RWPE2 (cell line): ENCODE measurements around the gene MAP3K13.
"Not testable (repeated sequence)": the region's sequence is repeated elsewhere in the genome, so short reads cannot be mapped to it uniquely, and the experiment has no call there.

ENCODE experiments used
- ATAC-seq: fragments of 200-7000 bp; cut with Tn5 transposase; 3 replicates; pipeline ENCODE4 v1.9.1; 2021; ENCODE audit warnings: low read depth
- DNase-seq: peaks from one replicate; pipeline ENCODE4 v3.0.0-alpha.2; 2020; ENCODE audit warnings: low spot score
- H3K27ac ChIP-seq: fragments of 450-650 bp; 2 replicates; pipeline ENCODE4 v1.5.1; 2017; ENCODE audit warnings: mild to moderate bottlenecking; ENCODE audit not compliant: poor library complexity, severe bottlenecking
- H3K27me3 ChIP-seq: fragments of 250-450 bp; sonication (Bioruptor Pico); 2 replicates; pipeline ENCODE4 v1.5.1; 2021; ENCODE audit warnings: mild to moderate bottlenecking, moderate library complexity; ENCODE audit not compliant: insufficient read depth, poor library complexity, severe bottlenecking
- H3K36me3 ChIP-seq: fragments of 250-450 bp; sonication (Bioruptor Pico); 2 replicates; pipeline ENCODE4 v1.5.1; 2020; ENCODE audit warnings: low read depth, mild to moderate bottlenecking, moderate library complexity
- H3K4me1 ChIP-seq: fragments of 250-450 bp; sonication (Bioruptor Pico); 2 replicates; pipeline ENCODE4 v1.5.1; 2021; ENCODE audit warnings: mild to moderate bottlenecking, moderate library complexity; ENCODE audit not compliant: insufficient read depth, poor library complexity, severe bottlenecking
- H3K4me3 ChIP-seq: fragments of 250-450 bp; sonication (Bioruptor Pico); 2 replicates; pipeline ENCODE4 v1.5.1; 2021; ENCODE audit warnings: mild to moderate bottlenecking, moderate library complexity; ENCODE audit not compliant: severe bottlenecking
- H3K9me3 ChIP-seq: fragments of 250-450 bp; sonication (Bioruptor Pico); 2 replicates; pipeline ENCODE4 v1.5.1; 2021; ENCODE audit warnings: mild to moderate bottlenecking, moderate library complexity; ENCODE audit not compliant: severe bottlenecking
- CTCF ChIP-seq: fragments of 450-650 bp; IDR thresholded peaks from one replicate; pipeline ENCODE4 v1.5.1; 2017; ENCODE audit warnings: mild to moderate bottlenecking, moderate library complexity; ENCODE audit not compliant: poor library complexity, severe bottlenecking

The MAP3K13 gene

GRCh38 chr3:185365291-185366073 lies 2.5 kb downstream of the MAP3K13 start:
- ATAC-seq (no peak), DNase-seq (no peak)
- no peak overlapping the region for H3K27ac ChIP-seq
- no peak for TF ChIP-seq CTCF
- no peaks in the 10 kb centered on the region for H3K9me3 ChIP-seq
- peaks cover 30% of the 10 kb centered on the region for H3K4me1 ChIP-seq
- no peaks in the 10 kb centered on the region for H3K36me3 ChIP-seq
- H3K27me3 ChIP-seq = no peaks in the 10 kb centered on the region
- H3K4me3 ChIP-seq = no peak overlapping the region

- ATAC-seq (no peak), DNase-seq (no peak)
- Histone ChIP-seq H3K27me3 (no peaks in the 10 kb centered on the region), H3K9me3 (no peaks in the 10 kb centered on the region), H3K4me3 (no peak overlapping the region), H3K27ac (no peak overlapping the region), H3K36me3 (no peaks in the 10 kb centered on the region), H3K4me1 (peaks cover 30% of the 10 kb centered on the region)
- TF ChIP-seq CTCF = no peak
Measured at GRCh38 chr3:185366074-185366335, 3.1 kb downstream of the MAP3K13 start.

GRCh38 chr3:185366913-185367312 lies 4.0 kb downstream of the MAP3K13 start:
- H3K36me3 ChIP-seq = no peaks in the 10 kb centered on the region
- DNase-seq (no peak), ATAC-seq (no peak)
- no peak overlapping the region for H3K4me3 ChIP-seq
- no peak overlapping the region for H3K27ac ChIP-seq
- TF ChIP-seq CTCF = no peak
- no peaks in the 10 kb centered on the region for H3K9me3 ChIP-seq
- H3K4me1 ChIP-seq = peaks cover 26% of the 10 kb centered on the region
- no peaks in the 10 kb centered on the region for H3K27me3 ChIP-seq

GRCh38 chr3:185370349-185370748 lies 7.4 kb downstream of the MAP3K13 start:
- not testable (repeated sequence) for H3K9me3 ChIP-seq, H3K36me3 ChIP-seq, H3K4me3 ChIP-seq, DNase-seq, H3K4me1 ChIP-seq, H3K27me3 ChIP-seq, H3K27ac ChIP-seq, ATAC-seq

- Histone ChIP-seq H3K27ac (no peak overlapping the region), H3K9me3 (no peaks in the 10 kb centered on the region)
- DNase-seq = no peak
Measured at GRCh38 chr3:185371306-185372074, 8.6 kb downstream of the MAP3K13 start.

More at GRCh38 chr3:185371306-185372074, 8.6 kb downstream of the MAP3K13 start:
- H3K36me3 ChIP-seq = no peaks in the 10 kb centered on the region
- H3K4me3 ChIP-seq = no peak overlapping the region
- ATAC-seq = no peak
- H3K27me3 ChIP-seq = no peaks in the 10 kb centered on the region
- TF ChIP-seq CTCF = no peak
- no peaks in the 10 kb centered on the region for H3K4me1 ChIP-seq
